HEK293 (cell line): ENCODE data around the gene RHOT2.

ENCODE experiments used
- KLF7 ChIP-seq: fragments of 450-650 bp; formaldehyde crosslinking; IDR thresholded peaks from 2 replicates; pipeline ENCODE4 v1.5.1; 2016; ENCODE audit warnings: missing biosample characterization, missing genetic modification characterization, borderline replicate concordance
- OVOL3 ChIP-seq: fragments of 450-650 bp; formaldehyde crosslinking; IDR thresholded peaks from 2 replicates; pipeline ENCODE4 v1.5.1; 2016; ENCODE audit warnings: missing biosample characterization, missing genetic modification characterization
- YY2 ChIP-seq: fragments of 450-650 bp; formaldehyde crosslinking; IDR thresholded peaks from 2 replicates; pipeline ENCODE4 v1.5.1; 2016; ENCODE audit warnings: missing biosample characterization, missing genetic modification characterization
- ZNF501 ChIP-seq: fragments of 450-650 bp; formaldehyde crosslinking; IDR thresholded peaks from 2 replicates; pipeline ENCODE4 v1.5.1; 2016; ENCODE audit warnings: missing biosample characterization, missing genetic modification characterization
- ZNF529 ChIP-seq: fragments of 450-650 bp; formaldehyde crosslinking; IDR thresholded peaks from 2 replicates; pipeline ENCODE4 v1.5.1; 2017; ENCODE audit warnings: missing genetic modification characterization, missing biosample characterization; ENCODE audit not compliant: insufficient replicate concordance
- ZNF596 ChIP-seq: fragments of 450-650 bp; IDR thresholded peaks from 2 replicates; pipeline ENCODE4 v1.5.0; 2018; ENCODE audit warnings: missing biosample characterization, mild to moderate bottlenecking, missing genetic modification characterization, moderate library complexity
- ZNF792 ChIP-seq: fragments of 450-650 bp; formaldehyde crosslinking; IDR thresholded peaks from 2 replicates; pipeline ENCODE4 v1.5.1; 2016; ENCODE audit warnings: missing biosample characterization, missing genetic modification characterization
- TF ChIP-seq, protein P1 (sequence below): fragments of 450-650 bp; formaldehyde crosslinking; IDR thresholded peaks from 2 replicates; pipeline ENCODE4 v1.5.1; 2016; ENCODE audit warnings: missing biosample characterization, missing genetic modification characterization
- TF ChIP-seq, protein P2 (sequence below): fragments of 450-650 bp; formaldehyde crosslinking; IDR thresholded peaks from 2 replicates; pipeline ENCODE4 v1.5.1; 2017; ENCODE audit warnings: missing biosample characterization, missing genetic modification characterization

DNA sequence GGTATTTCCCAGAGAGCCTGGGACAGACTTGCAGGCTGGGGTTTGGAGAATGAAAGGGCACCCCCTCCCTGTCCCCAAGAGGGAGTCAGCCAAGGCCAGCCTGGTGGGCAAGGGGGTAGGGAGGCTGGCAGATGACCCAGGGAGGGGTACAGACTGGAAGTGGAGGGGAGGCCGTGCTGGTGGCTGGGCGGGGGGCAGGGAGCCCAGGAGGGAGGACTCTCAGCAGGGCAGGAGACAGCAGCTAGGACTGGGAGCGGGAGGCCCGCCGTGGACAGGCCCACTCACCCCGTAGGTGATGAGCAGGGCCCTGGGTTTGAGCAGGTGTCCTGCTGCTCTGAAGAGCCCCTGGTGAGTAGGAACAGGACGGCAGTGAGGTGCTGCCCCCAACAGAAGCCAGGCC lies 32.9 kb upstream of the RHOT2 start:
- TF ChIP-seq, protein P1, sequence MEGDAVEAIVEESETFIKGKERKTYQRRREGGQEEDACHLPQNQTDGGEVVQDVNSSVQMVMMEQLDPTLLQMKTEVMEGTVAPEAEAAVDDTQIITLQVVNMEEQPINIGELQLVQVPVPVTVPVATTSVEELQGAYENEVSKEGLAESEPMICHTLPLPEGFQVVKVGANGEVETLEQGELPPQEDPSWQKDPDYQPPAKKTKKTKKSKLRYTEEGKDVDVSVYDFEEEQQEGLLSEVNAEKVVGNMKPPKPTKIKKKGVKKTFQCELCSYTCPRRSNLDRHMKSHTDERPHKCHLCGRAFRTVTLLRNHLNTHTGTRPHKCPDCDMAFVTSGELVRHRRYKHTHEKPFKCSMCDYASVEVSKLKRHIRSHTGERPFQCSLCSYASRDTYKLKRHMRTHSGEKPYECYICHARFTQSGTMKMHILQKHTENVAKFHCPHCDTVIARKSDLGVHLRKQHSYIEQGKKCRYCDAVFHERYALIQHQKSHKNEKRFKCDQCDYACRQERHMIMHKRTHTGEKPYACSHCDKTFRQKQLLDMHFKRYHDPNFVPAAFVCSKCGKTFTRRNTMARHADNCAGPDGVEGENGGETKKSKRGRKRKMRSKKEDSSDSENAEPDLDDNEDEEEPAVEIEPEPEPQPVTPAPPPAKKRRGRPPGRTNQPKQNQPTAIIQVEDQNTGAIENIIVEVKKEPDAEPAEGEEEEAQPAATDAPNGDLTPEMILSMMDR (tag by site-specific recombination), result no peak
- TF ChIP-seq ZNF792 (tag by site-specific recombination) (no peak), OVOL3 (no peak), ZNF596 (tag by site-specific recombination) (no peak), ZNF501 (tag by site-specific recombination) (no peak), YY2 (no peak), ZNF529 (tag by site-specific recombination) (no peak), KLF7 (tag by site-specific recombination) (no peak)
- TF ChIP-seq, protein P2, sequence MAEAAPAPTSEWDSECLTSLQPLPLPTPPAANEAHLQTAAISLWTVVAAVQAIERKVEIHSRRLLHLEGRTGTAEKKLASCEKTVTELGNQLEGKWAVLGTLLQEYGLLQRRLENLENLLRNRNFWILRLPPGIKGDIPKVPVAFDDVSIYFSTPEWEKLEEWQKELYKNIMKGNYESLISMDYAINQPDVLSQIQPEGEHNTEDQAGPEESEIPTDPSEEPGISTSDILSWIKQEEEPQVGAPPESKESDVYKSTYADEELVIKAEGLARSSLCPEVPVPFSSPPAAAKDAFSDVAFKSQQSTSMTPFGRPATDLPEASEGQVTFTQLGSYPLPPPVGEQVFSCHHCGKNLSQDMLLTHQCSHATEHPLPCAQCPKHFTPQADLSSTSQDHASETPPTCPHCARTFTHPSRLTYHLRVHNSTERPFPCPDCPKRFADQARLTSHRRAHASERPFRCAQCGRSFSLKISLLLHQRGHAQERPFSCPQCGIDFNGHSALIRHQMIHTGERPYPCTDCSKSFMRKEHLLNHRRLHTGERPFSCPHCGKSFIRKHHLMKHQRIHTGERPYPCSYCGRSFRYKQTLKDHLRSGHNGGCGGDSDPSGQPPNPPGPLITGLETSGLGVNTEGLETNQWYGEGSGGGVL, result no peak
